K562 (cell line): ENCODE results near the gene AMMECR1. TPM values are rescaled to one million over a fixed set of nuclear protein-coding genes. Genes with fewer than 3 reads are reported as not detected.

Experiments used
- ATAC-seq: fragments of 200-7000 bp; cut with Tn5 transposase; 3 replicates; pipeline ENCODE4 v1.9.1; 2020; ENCODE audit warnings: moderate library complexity
- BruUV-seq: library from RNA; stranded (reverse); fragments of 400-500 nt; replicated peaks from 2 replicates; lab custom pipeline; 2021; lab: Mats Ljungman, UMichigan
- CTCF ChIA-PET: fragments of 300-600 bp; formaldehyde crosslinking; extraction: SDS; loops from one replicate; lab custom pipeline; 2021; ENCODE audit warnings: low intra/inter-chr PET ratio; lab: Yijun Ruan, JAX
- POLR2A ChIA-PET: fragments of 300-600, 350-650 bp; sonication (Branson Sonifier 250); formaldehyde crosslinking; extraction: SDS; loops from one replicate; lab custom pipeline; 2021; ENCODE audit warnings: antibody characterized with exemption, inconsistent platforms; lab: Yijun Ruan, JAX
- DNase-seq, 4 experiments: peaks; one replicate each; pipeline versions ENCODE4 v3.0.0 to v3.0.0-alpha.2; 2011 to 2018; ENCODE audit warnings: low spot score in 3 of 4, mixed read lengths in 3 of 4; ENCODE audit errors: extremely low read depth in 1 of 4
- FAIRE-seq: peaks from 2 replicates; lab custom pipeline; 2011; peaks lifted over from hg19 to GRCh38; lab: Jason Lieb, UNC
- H2AFZ ChIP-seq: 2 replicates; pipeline ENCODE4 v1.6.0; 2011; ENCODE audit warnings: low read depth, low read length, control low read depth, inconsistent platforms
- H3K27ac ChIP-seq: fragments of 200-600 bp; 3 replicates; pipeline ENCODE4 v1.8.0; 2011; ENCODE audit warnings: low read depth, mild to moderate bottlenecking, control low read depth, inconsistent platforms, low read length, moderate library complexity, mixed read lengths; ENCODE audit errors: extremely low read depth
- H3K27me3 ChIP-seq, 2 experiments: fragments of 300-600 bp in 1 of 2; 2 replicates in 1 of 2; 3 replicates in 1 of 2; pipeline versions ENCODE4 v1.6.0 to v1.8.0; 2011; ENCODE audit warnings: inconsistent platforms in 2 of 2, low read length in 2 of 2, mild to moderate bottlenecking in 1 of 2, mixed read lengths in 1 of 2, moderate library complexity in 1 of 2; ENCODE audit not compliant: control insufficient read depth in 2 of 2, insufficient read depth in 2 of 2
- H3K36me3 ChIP-seq: fragments of 300-600 bp; 3 replicates; pipeline ENCODE4 v1.8.0; 2011; ENCODE audit warnings: mild to moderate bottlenecking, low read length, inconsistent platforms; ENCODE audit not compliant: control insufficient read depth, insufficient read depth
- H3K4me1 ChIP-seq, 2 experiments: fragments of 200-600 bp in 1 of 2; replicated peaks in 1 of 2; 2 replicates in 1 of 2; 3 replicates in 1 of 2; pipeline versions ENCODE4 v1.5.1 to v1.8.0; 2011; ENCODE audit warnings: inconsistent platforms in 2 of 2, low read length in 2 of 2, mild to moderate bottlenecking in 1 of 2, mixed read lengths in 1 of 2, moderate library complexity in 1 of 2; ENCODE audit not compliant: control insufficient read depth in 2 of 2, insufficient read depth in 2 of 2
- H3K4me2 ChIP-seq: 2 replicates; pipeline ENCODE4 v1.6.1; 2011; ENCODE audit warnings: low read length, control low read depth, inconsistent platforms, mixed read lengths; ENCODE audit not compliant: insufficient read depth
- H3K4me3 ChIP-seq: fragments of 200-600 bp; sonication (generic), shearing (Covaris generic); 2 replicates; pipeline ENCODE4 v1.5.1; 2016; ENCODE audit warnings: control low read depth, inconsistent platforms
- H3K79me2 ChIP-seq: fragments of 200-600 bp; 3 replicates; pipeline ENCODE4 v1.8.0; 2011; ENCODE audit warnings: low read length, inconsistent platforms; ENCODE audit not compliant: control insufficient read depth, insufficient read depth
- H3K9ac ChIP-seq, 2 experiments: 2 replicates each; pipeline versions ENCODE4 v1.6.0 to v1.6.1; 2011; ENCODE audit warnings: low read depth in 2 of 2, low read length in 2 of 2, control low read depth in 1 of 2, inconsistent platforms in 1 of 2, mild to moderate bottlenecking in 1 of 2, mixed read lengths in 1 of 2; ENCODE audit not compliant: insufficient read depth in 1 of 2
- H3K9me1 ChIP-seq: one replicate; pipeline ENCODE4 v1.6.0; 2011; ENCODE audit warnings: inconsistent platforms, mild to moderate bottlenecking, low read length, moderate library complexity; ENCODE audit not compliant: control insufficient read depth, insufficient read depth
- H3K9me3 ChIP-seq: replicated peaks from 2 replicates; pipeline ENCODE4 v1.5.1; 2011; ENCODE audit warnings: low read depth, low read length, inconsistent platforms; ENCODE audit not compliant: control insufficient read depth, insufficient read depth
- H4K20me1 ChIP-seq: replicated peaks from 2 replicates; pipeline ENCODE4 v1.6.1; 2011; ENCODE audit warnings: low read length, inconsistent platforms, mixed read lengths; ENCODE audit not compliant: control insufficient read depth, insufficient read depth
- BHLHE40 ChIP-seq: IDR thresholded peaks from 2 replicates; pipeline ENCODE4 v1.6.1; 2011; ENCODE audit warnings: low read length, improper control_type of control experiment
- CEBPB ChIP-seq: fragments of 450-650 bp; IDR thresholded peaks from 2 replicates; pipeline ENCODE4 v1.6.1; 2016; ENCODE audit warnings: missing genetic modification characterization, missing compliant biosample characterization
- ESRRB ChIP-seq: fragments of 250-450 bp; sonication (Bioruptor Pico); IDR thresholded peaks from 2 replicates; pipeline ENCODE4 v1.5.0; 2020; ENCODE audit warnings: mild to moderate bottlenecking, moderate library complexity, borderline replicate concordance
- HDGF ChIP-seq: fragments of 450-650 bp; IDR thresholded peaks from 2 replicates; pipeline ENCODE4 v1.6.1; 2016
- IFI16 ChIP-seq: fragments of 250-450 bp; sonication (Bioruptor Pico); IDR thresholded peaks from 2 replicates; pipeline ENCODE4 v2.1.2; 2022; ENCODE audit warnings: mild to moderate bottlenecking, inconsistent platforms
- MTF1 ChIP-seq: fragments of 250-450 bp; sonication (Bioruptor Pico); IDR thresholded peaks from 2 replicates; pipeline ENCODE4 v1.9.0; 2021; ENCODE audit warnings: moderate library complexity, mild to moderate bottlenecking, inconsistent platforms, borderline replicate concordance
- RB1 ChIP-seq: fragments of 450-650 bp; IDR thresholded peaks from 2 replicates; pipeline ENCODE4 v1.6.1; 2017; ENCODE audit warnings: low read depth, mild to moderate bottlenecking
- TAF15 ChIP-seq: fragments of 200-400 bp; formaldehyde crosslinking; IDR thresholded peaks from 2 replicates; pipeline ENCODE4 v1.6.1; 2017; ENCODE audit warnings: mild to moderate bottlenecking, low read depth, low read length, moderate library complexity
- TGIF2 ChIP-seq: sonication (generic); formaldehyde crosslinking; IDR thresholded peaks from 2 replicates; pipeline ENCODE4 v1.8.1; 2022; ENCODE audit warnings: mild to moderate bottlenecking, missing genetic modification reagents, moderate library complexity
- XRCC5 ChIP-seq: fragments of 200-400 bp; formaldehyde crosslinking; IDR thresholded peaks from 2 replicates; pipeline ENCODE4 v1.6.1; 2017; ENCODE audit warnings: low read depth, mild to moderate bottlenecking, low read length
- ZBTB12 ChIP-seq: fragments of 250-450 bp; sonication (Bioruptor Pico); IDR thresholded peaks from 2 replicates; pipeline ENCODE4 v1.4.0; 2020
- ZFP91 ChIP-seq: sonication (generic); formaldehyde crosslinking; IDR thresholded peaks from 2 replicates; pipeline ENCODE4 v1.8.0; 2022; ENCODE audit warnings: mild to moderate bottlenecking, missing genetic modification reagents
- ZNF280B ChIP-seq: fragments of 250-450 bp; sonication (Bioruptor Pico); IDR thresholded peaks from 2 replicates; pipeline ENCODE4 v1.5.1; 2021; ENCODE audit warnings: mild to moderate bottlenecking
- ZNF324 ChIP-seq: fragments of 250-450 bp; sonication (Bioruptor Pico); IDR thresholded peaks from 2 replicates; pipeline ENCODE4 v1.4.0; 2020; ENCODE audit warnings: mild to moderate bottlenecking
- WGBS: fragments of 100-300 bp; shearing (Covaris generic); methylation state at CpG from one replicate; pipeline ENCODE4 v1.1.6; 2016; ENCODE audit warnings: low coverage, mixed read lengths; ENCODE audit not compliant: insufficient coverage; ENCODE audit errors: missing lambda C conversion rate; 5-methylcytosine and 5-hydroxymethylcytosine counted together
- in situ Hi-C: fragments of 300-500 bp; cut with MboI; formaldehyde crosslinking; loops from 4 replicates; pipeline ENCODE4 v1.15.0; 2018; ENCODE audit warnings: inconsistent platforms, mixed read lengths
- intact Hi-C: fragments of 100-400 bp; cut with micrococcal nuclease; formaldehyde crosslinking; loops from 2 replicates; pipeline ENCODE4 v1.14.2; 2022
- polyA plus RNA-seq, 8 experiments: library from polyadenylated mRNA; depleted of rRNA in 4 of 8; stranded (reverse) in 5 of 8; unstranded in 3 of 8; fragments of >200 nt; fragmentation: Nextera tagmentation in 2 of 8; fragmentation: Illumina TruSeq in 1 of 8; extraction: Ambion mirVana in 2 of 8; extraction: Trizol in 1 of 8; gene quantifications; 2 replicates each; pipeline versions ENCODE4 v1.2.1 to v1.2.3, GENCODE V29; 2011 to 2014; ENCODE audit warnings: inconsistent platforms in 1 of 8, missing spikeins in 1 of 8
- total RNA-seq, 7 experiments: library from RNA; depleted of rRNA in 6 of 7; stranded (reverse); fragments of >200 nt in 6 of 7; fragmentation: Illumina TruSeq in 2 of 7; extraction: Trizol in 2 of 7; gene quantifications; 2 replicates each; pipeline versions ENCODE4 v1.2.1 to v1.2.3, GENCODE V29; 2011 to 2021; ENCODE audit warnings: low replicate concordance in 1 of 7

Gene AMMECR1
- total and polyA plus RNA-seq, 9 of the 15 experiments (the other 6 are each of a cell fraction or from before 2014, with no cell fraction given) = 13.9 to 36.7 (median 23.6) TPM

- Histone ChIP-seq H3K4me2 (no peak overlapping the region), H3K4me1 (peaks cover 0 to 2% of the 10 kb centered on the region in 2 experiments; a peak in 3 of 5 replicates), H3K9ac (no peak overlapping the region), H3K9me3 (no peaks in the 10 kb centered on the region), H2AFZ (no peak overlapping the region), H3K9me1 (no peaks in the 10 kb centered on the region), H3K27ac (no peak overlapping the region), H3K79me2 (peaks cover 38% of the 10 kb centered on the region), H4K20me1 (no peaks in the 10 kb centered on the region), H3K4me3 (no peak overlapping the region), H3K27me3 (no peaks in the 10 kb centered on the region), H3K36me3 (no peaks in the 10 kb centered on the region; the same call in 2 of the 3 replicates)
- POLR2A ChIA-PET = no interaction called here
- intact Hi-C loops (no loop called here), in situ Hi-C loops (no loop called here)
- no TSS peak for BruUV-seq
- CTCF ChIA-PET = no interaction called here
- WGBS = 50% methylated on average over 1 of the region's 1 CpG
- TF ChIP-seq ESRRB = no peak
- no peak for TF ChIP-seq TAF15
- TF ChIP-seq XRCC5 = no peak
- ATAC-seq = no peak
- no peak for DNase-seq
- no peak for FAIRE-seq
These were observed 75.5 kb downstream of the AMMECR1 start for GRCh38 chrX:110242371-110242770.

- Histone ChIP-seq H3K4me2 (no peak overlapping the region), H4K20me1 (no peaks in the 10 kb centered on the region), H3K4me1 (peaks cover 0 to 2% of the 10 kb centered on the region in 2 experiments; a peak in 3 of 5 replicates), H3K4me3 (no peak overlapping the region), H3K9me1 (no peaks in the 10 kb centered on the region), H3K27me3 (no peaks in the 10 kb centered on the region), H3K9me3 (no peaks in the 10 kb centered on the region), H2AFZ (no peak overlapping the region), H3K9ac (no peak overlapping the region), H3K27ac (no peak overlapping the region), H3K36me3 (no peaks in the 10 kb centered on the region), H3K79me2 (peaks cover 42% of the 10 kb centered on the region)
- no TSS peak for BruUV-seq
- ChIA-PET CTCF (no interaction called here), POLR2A (no interaction called here)
- ATAC-seq = peak; percentile 80
- no peak for DNase-seq
- in situ Hi-C loops = no loop called here
- intact Hi-C loops = no loop called here
- WGBS = 25% methylated on average over 1 of the region's 1 CpG
- FAIRE-seq = peak; percentile 6
- TF ChIP-seq IFI16 (CRISPR knock-in tag) (no peak), TGIF2 (CRISPR knock-in tag) (no peak), MTF1 (CRISPR knock-in tag) (no peak), ZNF280B (CRISPR knock-in tag) (no peak), ZNF324 (CRISPR knock-in tag) (no peak), ZFP91 (CRISPR knock-in tag) (no peak), HDGF (no peak), RB1 (no peak), CEBPB (tag) (no peak), BHLHE40 (no peak), ZBTB12 (CRISPR knock-in tag) (no peak)
These were observed 76.1 kb downstream of the AMMECR1 start for GRCh38 chrX:110241816-110242215.
